Natural killer cell (primary cell): ENCODE data around the gene CLEC16A. TPM values are rescaled to one million over a fixed set of nuclear protein-coding genes. Genes with fewer than 3 reads are reported as not detected.

Experiments
- ATAC-seq, 3 donors: fragments of 150-1000 bp in 2 of 3; fragments of 200-7000 bp in 1 of 3; cut with Tn5 transposase; 1 replicate in 1 of 3; 2 replicates in 2 of 3; pipeline ENCODE4 v1.10.0; 2021; ENCODE audit warnings: mild to moderate bottlenecking in 2 of 3, moderate library complexity in 2 of 3
- DNase-seq, 2 donors: peaks; one replicate each; pipeline versions ENCODE4 v3.0.0 to v3.0.0-alpha.2; 2013 to 2021; ENCODE audit warnings: mixed read lengths in 1 of 2
- H3K27ac ChIP-seq: one replicate; pipeline ENCODE4 v1.5.1; 2013; ENCODE audit warnings: mild to moderate bottlenecking, low read length
- H3K27me3 ChIP-seq: one replicate; pipeline ENCODE4 v1.6.1; 2013; ENCODE audit warnings: low read length; ENCODE audit not compliant: control insufficient read depth, insufficient read depth
- H3K36me3 ChIP-seq: one replicate; pipeline ENCODE4 v1.6.1; 2013; ENCODE audit warnings: low read length; ENCODE audit not compliant: control insufficient read depth, insufficient read depth
- H3K4me1 ChIP-seq: one replicate; pipeline ENCODE4 v1.6.1; 2013; ENCODE audit warnings: low read length; ENCODE audit not compliant: control insufficient read depth, insufficient read depth
- H3K4me3 ChIP-seq: one replicate; pipeline ENCODE4 v1.5.1; 2013; ENCODE audit warnings: low read length
- H3K9me3 ChIP-seq: one replicate; pipeline ENCODE4 v1.6.1; 2013; ENCODE audit warnings: low read length; ENCODE audit not compliant: control insufficient read depth, insufficient read depth
- H3K27ac Mint-ChIP-seq, 2 donors: one replicate each; pipeline ENCODE4 v1.8.0; 2022; ENCODE audit warnings: mild to moderate bottlenecking in 2 of 2, mixed read lengths in 2 of 2, moderate library complexity in 1 of 2
- H3K27me3 Mint-ChIP-seq, 2 donors: one replicate each; pipeline ENCODE4 v1.8.0; 2022; ENCODE audit warnings: low read depth in 2 of 2, mixed read lengths in 2 of 2
- H3K36me3 Mint-ChIP-seq: one replicate; pipeline ENCODE4 v1.8.0; 2022; ENCODE audit warnings: mixed read lengths
- H3K4me1 Mint-ChIP-seq, 2 donors: one replicate each; pipeline ENCODE4 v1.8.0; 2022; ENCODE audit warnings: mixed read lengths in 2 of 2
- H3K4me3 Mint-ChIP-seq: one replicate; pipeline ENCODE4 v1.8.0; 2022; ENCODE audit warnings: mild to moderate bottlenecking, moderate library complexity, mixed read lengths
- H3K9me3 Mint-ChIP-seq, 2 donors: one replicate each; pipeline ENCODE4 v1.8.0; 2022; ENCODE audit warnings: mixed read lengths in 2 of 2
- CTCF ChIP-seq: fragments of 200-600 bp; IDR thresholded peaks from one replicate; pipeline ENCODE4 v1.8.0; 2022; ENCODE audit warnings: antibody characterized with exemption
- WGBS: methylation state at CpG from one replicate; pipeline ENCODE4 v1.1.7; 2013; ENCODE audit warnings: missing lambda C conversion rate; ENCODE audit not compliant: insufficient coverage; 5-methylcytosine and 5-hydroxymethylcytosine counted together
- intact Hi-C: fragments of 100-400 bp; cut with micrococcal nuclease; formaldehyde crosslinking; loops from one replicate; pipeline ENCODE4 v1.14.2; 2022
- total RNA-seq, 4 donors: library from RNA; stranded (reverse); fragments of 120-200 nt in 1 of 4; gene quantifications; one replicate each; pipeline versions ENCODE4 v1.2.3 to v1.2.4, GENCODE V29; 2013 to 2022

CLEC16A gene
- total RNA-seq, 3 donors from 2014 or later (not counting 1 experiment from before 2014, with no cell fraction given): 35.9 to 50.5 (median 37.4) TPM

- Histone ChIP-seq H3K9me3 (no peaks in the 10 kb centered on the region), H3K36me3 (peaks cover 11% of the 10 kb centered on the region), H3K4me1 (no peaks in the 10 kb centered on the region), H3K4me3 (no peak overlapping the region), H3K27me3 (no peaks in the 10 kb centered on the region), H3K27ac (no peak overlapping the region)
- WGBS: 100% methylated on average over 2 of the region's 2 CpGs
- H3K9me3 Mint-ChIP-seq: no peaks in the 10 kb centered on the region
- intact Hi-C loops: no loop called here
- no peak overlapping the region for H3K4me3 Mint-ChIP-seq
- no peaks in the 10 kb centered on the region for H3K27me3 Mint-ChIP-seq
- no peak overlapping the region for H3K27ac Mint-ChIP-seq
- H3K36me3 Mint-ChIP-seq: no peaks in the 10 kb centered on the region
- ATAC-seq (no peak), DNase-seq (no peak)
- TF ChIP-seq CTCF: no peak
- no peaks in the 10 kb centered on the region for H3K4me1 Mint-ChIP-seq
Observed at GRCh38 chr16:11017499-11017898, 73.1 kb downstream of the CLEC16A start.

- H3K27me3 Mint-ChIP-seq: no peaks in the 10 kb centered on the region
- no peak for ATAC-seq
- intact Hi-C loops: no loop called here
Observed at GRCh38 chr16:11020388-11020787, 76.0 kb downstream of the CLEC16A start.

GRCh38 chr16:11020792-11021551 is 76.6 kb downstream of the CLEC16A start:
- peaks cover 27% of the 10 kb centered on the region for H3K36me3 ChIP-seq

More at GRCh38 chr16:11020388-11020787, 76.0 kb downstream of the CLEC16A start:
- H3K9me3 Mint-ChIP-seq: no peaks in the 10 kb centered on the region
- peaks cover 21% of the 10 kb centered on the region for H3K36me3 ChIP-seq
- no peak overlapping the region for H3K4me3 Mint-ChIP-seq
- no peaks in the 10 kb centered on the region for H3K4me1 ChIP-seq
- H3K9me3 ChIP-seq: no peaks in the 10 kb centered on the region
- H3K36me3 Mint-ChIP-seq: no peaks in the 10 kb centered on the region
- TF ChIP-seq CTCF: no peak
- H3K27ac ChIP-seq: no peak overlapping the region
- H3K4me1 Mint-ChIP-seq: no peaks in the 10 kb centered on the region
- no peak for DNase-seq
- no peak overlapping the region for H3K4me3 ChIP-seq
- H3K27ac Mint-ChIP-seq: no peak overlapping the region
- WGBS: 92% methylated on average over 4 of the region's 4 CpGs
- H3K27me3 ChIP-seq: no peaks in the 10 kb centered on the region

More at GRCh38 chr16:11020792-11021551, 76.6 kb downstream of the CLEC16A start:
- H3K4me1 ChIP-seq: no peaks in the 10 kb centered on the region
- DNase-seq (no peak), ATAC-seq (no peak)
- H3K27me3 ChIP-seq: no peaks in the 10 kb centered on the region
- H3K27ac Mint-ChIP-seq: no peak overlapping the region
- no peak overlapping the region for H3K4me3 ChIP-seq
- H3K36me3 Mint-ChIP-seq: peaks cover 4% of the 10 kb centered on the region
- peaks cover 0 to 2% of the 10 kb centered on the region in 2 donors for H3K9me3 Mint-ChIP-seq
- H3K27me3 Mint-ChIP-seq: no peaks in the 10 kb centered on the region
- WGBS: 97% methylated on average over 6 of the region's 7 CpGs
- H3K27ac ChIP-seq: no peak overlapping the region
- no peaks in the 10 kb centered on the region for H3K4me1 Mint-ChIP-seq
- TF ChIP-seq CTCF: no peak
- intact Hi-C loops: no loop called here
- H3K9me3 ChIP-seq: no peaks in the 10 kb centered on the region
- H3K4me3 Mint-ChIP-seq: no peak overlapping the region
